Measurements from ENCODE around the gene DOCK2.
"Not testable (repeated sequence)": the region's sequence is repeated elsewhere in the genome, so short reads cannot be mapped to it uniquely, and the experiment has no call there.

Gene DOCK2

DNA sequence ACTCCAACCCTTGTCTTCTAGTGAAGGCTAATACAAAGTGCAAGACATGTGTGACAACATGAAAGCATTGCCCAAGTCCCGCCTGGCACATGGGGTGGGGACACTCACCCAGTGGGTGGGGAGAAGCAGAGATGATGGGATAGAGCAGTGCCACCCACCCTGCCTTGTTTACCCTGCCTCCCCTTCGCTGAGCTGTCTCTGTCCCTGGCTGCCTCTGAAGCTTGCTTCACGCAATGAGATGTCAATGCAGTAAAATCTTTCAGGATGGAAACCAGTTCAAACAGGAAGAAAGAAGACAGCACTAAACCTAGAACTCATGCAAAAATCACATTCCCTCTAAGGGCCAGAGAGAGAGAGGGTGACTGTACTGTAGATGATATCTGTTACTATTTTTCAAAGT, 195.2 kb downstream of the DOCK2 start:
- no peak for DNase-seq

DNA sequence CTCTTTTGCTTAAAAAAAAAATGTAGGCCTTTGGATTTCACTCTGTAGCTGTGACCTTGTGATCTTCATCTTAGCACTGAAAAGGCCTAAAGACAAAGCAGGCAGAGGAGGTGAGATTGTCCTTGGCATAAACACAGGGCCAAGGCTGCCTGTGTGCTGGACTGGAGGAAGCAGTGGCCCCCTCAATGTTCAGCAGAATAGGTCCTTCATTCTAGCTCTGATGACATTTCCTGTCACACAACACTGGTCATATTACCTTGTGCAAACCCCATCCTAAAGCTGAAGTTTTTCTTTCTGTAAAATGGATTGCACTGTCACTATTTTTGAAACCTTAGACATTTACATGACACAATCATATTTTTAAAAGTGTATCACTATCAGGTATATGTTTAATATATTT, 195.8 kb downstream of the DOCK2 start:
- no peak for DNase-seq

DNA sequence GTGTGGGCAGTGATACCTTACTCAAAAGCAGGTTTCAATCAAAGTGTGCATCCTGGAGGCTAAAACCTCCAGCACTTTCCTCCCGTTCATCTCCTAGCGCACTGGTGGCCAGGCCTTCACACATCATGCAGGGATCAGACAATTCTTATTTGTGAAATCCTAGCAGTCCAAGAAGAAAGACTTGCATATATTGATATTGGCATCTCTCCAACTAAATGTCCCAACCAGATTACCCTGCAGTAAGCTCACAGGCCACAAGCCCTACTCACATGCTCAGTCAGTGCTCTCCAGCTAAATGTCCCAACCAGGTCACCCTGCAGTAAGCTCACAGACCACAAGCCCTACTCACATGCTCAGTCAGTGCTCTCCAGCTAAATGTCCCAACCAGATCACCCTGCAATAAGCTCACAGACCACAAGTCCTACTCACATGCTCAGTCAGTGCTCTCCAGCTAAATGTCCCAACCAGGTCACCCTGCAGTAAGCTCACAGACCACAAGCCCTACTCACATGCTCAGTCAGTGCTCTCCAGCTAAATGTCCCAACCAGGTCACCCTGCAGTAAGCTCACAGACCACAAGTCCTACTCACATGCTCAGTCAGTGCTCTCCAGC, 196.7 kb downstream of the DOCK2 start:
- DNase-seq = not testable (repeated sequence)

DNA sequence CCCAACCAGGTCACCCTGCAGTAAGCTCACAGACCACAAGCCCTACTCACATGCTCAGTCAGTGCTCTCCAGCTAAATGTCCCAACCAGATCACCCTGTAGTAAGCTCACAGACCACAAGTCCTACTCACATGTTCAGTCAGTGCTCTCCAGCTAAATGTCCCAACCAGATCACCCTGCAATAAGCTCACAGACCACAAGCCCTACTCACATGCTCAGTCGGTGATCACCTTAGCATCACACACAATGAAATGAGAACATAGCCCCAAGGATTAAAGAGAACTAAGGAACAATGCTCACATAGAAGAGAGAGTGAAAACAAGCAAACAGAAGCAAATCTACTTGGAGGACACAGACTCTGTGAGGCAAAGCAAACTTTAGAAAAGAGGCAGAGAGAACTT, 197.5 kb downstream of the DOCK2 start:
- DNase-seq = not testable (repeated sequence)

DNA sequence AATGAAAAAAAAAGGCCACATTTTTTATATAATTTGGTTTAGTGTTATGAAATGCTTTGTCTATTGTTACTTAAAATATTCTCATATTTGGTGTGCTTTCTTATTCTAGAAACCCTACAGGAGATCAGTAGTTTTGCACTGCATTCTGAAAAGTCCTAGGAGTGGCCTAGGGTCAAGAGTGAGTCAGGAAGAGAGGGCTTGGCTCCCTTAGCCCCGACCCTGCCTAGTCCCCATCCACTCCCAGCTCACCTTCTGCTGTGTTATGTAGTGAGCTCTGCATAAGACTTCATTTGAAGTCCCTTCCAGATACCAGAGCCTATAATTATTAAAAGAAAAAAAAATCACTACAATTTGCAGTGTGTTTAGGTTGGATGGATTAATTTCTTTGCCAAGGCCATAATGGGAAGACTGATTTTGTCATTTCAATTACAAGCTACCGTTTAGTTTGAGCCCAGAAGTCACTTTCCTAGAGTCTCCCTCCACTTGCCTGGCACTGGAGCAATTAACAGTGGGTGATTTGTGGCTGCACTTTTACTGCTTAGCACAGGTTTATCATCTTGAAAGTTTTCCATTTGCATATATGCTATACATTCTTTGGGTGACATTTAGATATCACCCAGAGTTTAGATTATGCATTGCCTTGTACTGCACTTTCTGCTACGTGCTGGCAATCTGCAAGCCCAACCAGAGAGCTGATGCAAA, 199.9 kb downstream of the DOCK2 start:
- no peak for DNase-seq

DNA sequence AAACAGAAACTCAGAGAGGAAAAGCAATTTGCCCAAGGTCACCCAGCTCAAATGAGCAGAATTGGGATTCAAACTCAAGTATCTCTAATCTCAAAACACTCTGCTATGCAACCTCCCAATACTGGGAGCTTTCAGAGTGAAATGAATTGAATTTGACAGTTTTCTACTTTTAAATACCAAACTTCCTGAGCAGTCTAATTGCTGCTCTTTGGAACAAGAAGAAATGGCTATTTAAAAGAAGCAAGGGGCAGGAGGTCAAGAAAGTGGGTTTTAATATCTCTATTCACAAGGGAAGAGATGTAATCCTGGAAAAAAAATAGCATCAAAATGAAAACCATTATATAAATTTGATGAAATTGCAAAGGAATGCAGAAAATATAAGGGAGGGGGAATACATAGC, 200.6 kb downstream of the DOCK2 start:
- DNase-seq = no peak

DNA sequence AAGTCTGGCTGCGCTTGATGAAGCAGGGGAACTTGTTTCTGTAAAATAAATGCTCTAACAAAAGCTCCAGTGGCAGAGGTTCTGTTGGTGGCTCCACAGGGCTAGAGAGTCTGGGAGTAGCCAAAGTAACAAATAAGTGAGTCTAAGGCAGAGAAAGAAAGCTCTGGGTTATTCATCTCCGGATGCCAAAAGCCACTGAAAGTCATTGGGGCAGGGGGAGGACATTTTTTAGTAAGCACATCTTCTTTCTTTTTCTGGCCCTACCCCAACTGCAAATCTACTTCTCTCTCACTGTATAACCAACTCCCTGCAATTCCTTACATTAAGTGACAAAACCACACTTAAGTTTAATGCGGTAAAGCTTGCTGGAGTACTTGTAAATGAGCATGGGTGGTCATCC, 201.6 kb downstream of the DOCK2 start:
- DNase-seq = no peak

DNA sequence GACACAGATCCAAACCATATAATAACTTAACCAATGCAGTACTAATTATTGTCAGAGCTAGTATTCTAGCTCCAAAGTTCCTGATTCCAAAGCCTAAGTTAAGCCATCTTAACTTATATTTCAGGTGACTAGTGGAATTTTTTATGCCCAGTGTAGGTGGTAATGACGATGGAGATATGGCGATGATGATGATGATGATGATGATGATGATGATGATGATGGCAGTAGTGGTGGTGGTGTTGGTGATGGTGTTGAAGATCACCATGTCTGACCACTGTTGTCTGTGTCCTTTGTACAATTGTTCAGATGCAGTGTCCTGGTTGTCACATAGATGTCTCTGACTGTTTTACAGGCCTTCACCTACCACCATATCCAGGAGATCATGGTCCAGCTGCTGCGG, 203.3 kb downstream of the DOCK2 start:
- no peak for DNase-seq

DNA sequence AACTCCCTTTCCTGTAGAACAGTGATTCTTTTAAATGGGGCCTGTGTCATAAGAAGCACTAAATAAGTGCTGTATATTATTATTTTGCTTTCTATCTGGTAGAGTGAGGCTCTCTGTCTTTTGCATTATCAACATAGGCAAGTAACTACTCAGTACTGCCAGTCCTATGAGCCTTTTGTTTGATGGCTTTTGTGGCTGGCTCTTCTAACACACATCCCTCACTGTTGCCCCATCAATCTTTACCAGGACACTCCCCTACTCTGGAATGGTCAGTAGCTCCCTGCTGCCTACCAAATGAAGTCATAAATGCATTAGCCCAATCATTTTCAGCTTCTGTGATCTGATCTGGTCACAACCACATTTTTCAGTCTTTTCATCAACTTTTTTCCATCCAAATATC, 205.6 kb downstream of the DOCK2 start:
- no peak for DNase-seq

DNA sequence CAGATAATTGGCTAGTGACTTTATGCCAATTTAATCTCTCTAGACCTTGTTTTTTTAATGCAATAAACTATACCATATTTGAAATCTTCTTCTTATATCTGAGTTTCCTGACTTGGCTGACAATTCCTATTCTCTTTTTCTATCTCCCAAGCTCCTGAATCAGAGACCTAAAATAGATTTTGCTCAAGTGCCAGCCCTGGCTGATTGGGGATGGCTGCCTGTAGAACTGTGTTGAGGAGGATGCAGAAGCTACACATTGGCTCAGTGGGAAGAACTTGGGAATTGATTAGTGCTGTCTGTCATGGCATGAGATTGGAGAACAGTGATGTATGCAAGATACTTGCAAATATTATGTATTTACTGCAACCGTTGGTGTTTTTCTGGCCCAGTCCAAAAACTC, 210.4 kb downstream of the DOCK2 start:
- no peak for DNase-seq

DNA sequence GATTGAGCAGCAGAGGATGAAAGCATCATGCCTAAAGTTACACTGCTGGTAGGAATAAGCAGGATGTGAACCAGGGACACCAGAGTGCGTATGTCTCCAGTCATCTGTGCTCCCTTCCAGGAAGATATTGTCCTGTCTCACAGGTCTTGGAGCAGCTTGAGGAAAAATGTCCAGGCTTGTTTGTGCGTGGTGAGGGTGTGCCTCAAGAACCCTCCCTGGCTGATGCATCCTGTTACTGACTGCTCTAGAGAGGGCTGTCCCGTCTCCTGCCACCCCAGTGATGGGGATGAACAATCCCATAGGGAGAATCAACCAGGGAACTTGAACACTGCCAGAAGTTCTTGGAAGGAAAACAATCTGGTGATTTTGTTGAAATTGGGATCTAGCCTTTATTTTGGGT, 211.2 kb downstream of the DOCK2 start:
- DNase-seq = no peak

DNA sequence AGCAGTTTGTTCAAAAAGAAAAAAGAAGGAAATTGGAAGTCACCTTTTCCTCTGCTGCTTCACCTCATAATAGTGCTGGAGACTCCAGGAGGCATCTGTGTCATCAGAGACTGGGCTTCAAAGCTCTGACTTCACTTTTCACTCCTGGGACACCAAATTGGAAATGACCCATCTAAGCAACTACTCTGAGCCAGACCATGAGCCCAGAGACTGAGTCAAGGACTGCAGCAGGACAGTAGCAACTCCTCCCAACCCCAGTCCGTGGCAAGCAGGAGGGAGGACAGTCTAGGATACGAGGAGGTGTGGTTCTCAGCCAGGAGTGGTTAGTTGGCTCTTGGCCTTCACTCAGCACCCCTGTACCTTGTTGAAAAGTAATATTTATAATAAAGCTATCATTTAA, 211.7 kb downstream of the DOCK2 start:
- DNase-seq = no peak

DNA sequence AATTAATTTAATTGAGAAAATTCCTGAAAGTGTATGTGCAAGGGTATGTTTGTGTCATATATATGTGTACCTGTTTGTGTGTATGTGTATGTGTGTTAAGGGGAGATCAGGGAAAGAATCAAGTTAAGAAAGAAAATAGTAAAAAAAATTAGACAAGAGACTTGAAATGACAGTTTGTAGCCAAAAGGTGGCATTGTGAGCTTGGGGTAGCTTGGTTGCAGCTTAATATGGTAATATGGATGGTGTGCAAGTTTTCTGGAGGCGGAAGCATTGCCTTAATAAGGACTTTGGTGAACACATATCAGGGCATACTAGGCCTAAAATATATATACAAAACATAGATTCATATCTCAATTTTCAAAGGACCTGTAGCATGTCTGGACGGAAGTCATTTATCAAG, 213.3 kb downstream of the DOCK2 start:
- DNase-seq = no peak

DNA sequence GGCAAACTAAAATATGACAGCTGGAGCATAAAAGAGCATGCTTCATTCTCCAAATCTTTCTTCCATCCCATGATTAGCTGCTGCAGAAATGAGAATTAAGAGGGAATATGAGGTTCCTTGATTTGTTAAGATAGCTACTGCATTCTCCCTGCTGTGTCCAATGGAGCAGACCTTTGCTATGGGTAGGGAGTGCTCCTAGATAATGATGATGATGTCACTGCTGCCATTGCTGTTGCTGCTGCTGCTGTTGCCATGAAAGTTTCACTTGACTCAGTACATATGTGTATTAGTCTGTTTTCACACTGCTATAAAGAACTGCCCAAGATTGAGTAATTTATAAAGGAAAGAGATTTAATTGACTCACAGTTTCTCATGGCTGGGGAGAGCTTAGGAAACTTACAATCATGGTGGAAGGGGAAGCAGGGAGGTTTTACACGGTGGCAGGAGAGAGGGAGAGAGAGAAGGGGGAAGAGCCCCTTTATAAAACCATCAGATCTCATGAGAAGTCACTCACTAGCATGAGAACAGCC, 214.3 kb downstream of the DOCK2 start:
- DNase-seq = no peak

DNA sequence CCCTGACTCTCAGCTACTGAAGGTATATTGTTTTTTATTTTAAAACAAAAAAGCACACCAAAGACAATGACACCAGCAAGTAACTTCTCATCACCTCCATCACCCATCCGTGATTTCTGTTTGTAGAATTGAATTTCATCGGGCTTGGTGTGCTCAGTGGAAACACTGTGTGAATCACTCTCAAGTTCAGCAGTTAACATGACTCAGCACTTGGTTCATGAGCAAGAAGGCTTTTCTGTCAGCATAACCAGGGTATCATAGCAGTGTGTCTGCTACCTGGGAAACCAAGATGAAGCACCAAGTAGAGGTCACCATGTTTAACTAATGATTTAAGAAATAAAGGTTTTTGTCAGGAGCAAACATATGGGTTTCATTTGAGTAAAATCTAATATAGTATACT, 219.5 kb downstream of the DOCK2 start:
- no peak for DNase-seq

DNA sequence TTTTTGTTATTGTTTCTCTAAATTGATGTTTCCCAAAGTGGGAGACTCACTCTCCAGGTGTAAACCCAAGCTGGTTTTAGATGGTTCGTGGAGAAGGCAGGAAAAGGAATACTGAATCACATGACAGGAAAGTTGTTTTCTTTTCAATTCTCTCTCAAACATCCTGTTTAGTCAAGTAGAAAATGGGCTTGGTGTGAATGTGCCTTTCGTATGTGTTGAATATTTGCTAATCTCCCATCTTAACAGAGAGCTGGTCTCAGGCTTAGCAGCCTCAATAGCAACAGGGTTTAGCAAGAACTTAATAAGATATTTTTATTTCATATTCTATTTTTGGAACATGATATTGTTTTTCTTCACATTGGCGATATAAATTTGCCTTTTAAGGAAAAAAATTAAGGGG, 223.5 kb downstream of the DOCK2 start:
- no peak for DNase-seq

DNA sequence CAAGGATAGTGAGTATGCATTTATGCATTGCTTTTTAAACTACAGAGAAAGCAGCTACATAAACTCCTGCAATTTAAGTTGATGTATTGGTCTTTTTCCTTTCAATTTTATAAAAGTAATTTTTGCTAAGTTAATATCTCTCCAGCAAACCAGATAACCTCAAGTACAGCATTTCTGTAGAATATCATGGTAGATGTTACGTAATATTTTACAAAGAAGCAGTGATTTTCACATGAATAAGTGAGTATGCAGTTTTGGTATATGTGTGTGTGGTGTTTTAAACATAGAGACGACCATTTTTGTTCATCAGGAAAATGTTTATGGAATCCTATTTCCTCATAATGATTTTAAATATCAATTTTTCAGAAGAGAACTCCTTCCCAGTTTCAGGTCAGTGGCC, 224.4 kb downstream of the DOCK2 start:
- no peak for DNase-seq

DNA sequence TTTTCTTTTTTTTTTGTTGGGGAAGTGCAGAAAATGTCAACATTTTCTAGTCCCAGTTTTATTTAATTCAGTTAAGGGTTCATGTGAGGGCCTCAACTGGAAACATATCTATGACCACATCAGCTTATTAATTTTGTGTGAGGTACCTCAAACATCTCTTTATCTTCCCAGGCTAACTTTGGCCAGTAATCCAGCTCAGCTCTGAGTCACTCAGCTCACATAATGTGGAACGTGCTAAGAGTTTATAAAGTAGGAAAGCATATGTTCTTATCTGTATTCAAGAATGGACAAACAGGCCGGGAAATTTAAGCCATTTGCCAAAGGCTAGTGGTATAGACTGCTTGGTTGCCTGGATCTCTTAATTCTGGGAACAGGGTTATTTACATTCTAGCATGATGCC, 224.9 kb downstream of the DOCK2 start:
- DNase-seq = no peak

DNA sequence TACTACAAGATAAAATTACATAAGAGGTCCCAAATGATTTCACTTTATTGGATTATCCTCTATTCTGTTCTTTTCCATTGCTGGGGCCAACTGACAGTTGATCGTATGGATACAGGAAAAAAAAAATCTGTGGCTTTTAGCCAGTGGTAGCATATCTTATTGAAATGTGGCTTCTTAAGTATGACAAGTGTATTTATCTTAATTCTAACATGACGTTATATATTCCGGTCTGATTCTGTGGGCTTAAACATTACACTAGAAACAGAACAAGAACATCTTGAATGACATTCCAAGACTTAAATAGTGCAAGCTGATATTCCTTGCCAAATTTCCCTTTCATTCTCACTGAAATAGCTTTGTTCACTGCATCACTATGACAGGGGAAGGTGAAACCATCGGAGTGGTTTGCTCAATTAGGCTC, 225.3 kb downstream of the DOCK2 start:
- no peak for DNase-seq

DNA sequence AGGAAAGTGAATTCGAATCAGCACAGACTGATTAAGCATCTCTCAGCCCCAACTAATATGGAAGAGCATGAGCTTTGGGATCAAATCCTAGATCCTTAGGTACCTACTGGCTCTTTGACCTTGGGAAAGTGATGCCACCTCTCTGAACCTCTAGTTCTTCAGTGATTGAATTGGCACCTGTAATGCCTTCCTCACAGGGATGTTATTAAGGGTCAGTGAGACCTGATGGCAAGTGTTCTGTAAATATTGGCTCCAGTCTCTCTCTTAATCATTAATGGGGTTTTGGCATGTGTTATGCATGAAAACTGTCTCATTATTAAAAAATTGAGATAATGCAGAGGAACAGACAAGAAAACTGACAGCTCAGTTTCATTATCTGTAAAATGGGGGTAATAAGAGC, 227.4 kb downstream of the DOCK2 start:
- DNase-seq = no peak

DNA sequence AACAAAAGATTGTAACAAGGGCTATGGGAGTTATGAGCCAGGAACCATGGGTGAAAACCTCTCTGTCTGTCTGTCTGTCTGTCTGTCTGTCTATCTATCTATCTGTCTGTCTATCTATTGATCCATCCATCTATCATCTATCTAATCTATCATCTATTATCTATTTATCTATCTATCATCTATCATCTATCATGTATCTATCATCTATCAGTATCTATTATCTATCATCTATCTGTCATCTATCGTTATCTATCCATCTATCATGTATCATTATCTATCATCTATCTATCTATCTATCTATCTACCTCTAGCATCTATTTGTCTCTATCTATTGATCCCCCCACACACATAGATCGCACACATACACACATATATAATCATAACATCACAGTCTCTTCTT, 230.3 kb downstream of the DOCK2 start:
- DNase-seq = no peak

DNA sequence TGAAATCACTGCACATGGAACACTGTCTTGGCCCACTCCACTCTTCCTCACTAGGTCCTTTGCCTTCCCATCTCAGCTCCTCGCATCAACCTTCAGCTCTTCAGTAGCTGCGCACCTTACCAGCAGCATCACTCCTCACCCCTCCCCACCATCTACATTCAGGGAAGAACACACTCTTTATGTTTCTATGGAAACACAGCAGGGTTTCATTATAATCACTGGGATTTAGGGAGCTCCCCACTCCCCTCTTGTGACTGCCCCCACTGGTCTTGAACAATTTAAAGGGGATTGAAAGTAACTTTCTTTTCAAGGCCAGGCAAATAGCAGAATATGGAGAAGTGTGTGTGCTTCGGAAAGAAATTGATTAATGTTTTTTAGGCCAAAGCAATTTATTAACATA, 232.0 kb downstream of the DOCK2 start:
- no peak for DNase-seq

DNA sequence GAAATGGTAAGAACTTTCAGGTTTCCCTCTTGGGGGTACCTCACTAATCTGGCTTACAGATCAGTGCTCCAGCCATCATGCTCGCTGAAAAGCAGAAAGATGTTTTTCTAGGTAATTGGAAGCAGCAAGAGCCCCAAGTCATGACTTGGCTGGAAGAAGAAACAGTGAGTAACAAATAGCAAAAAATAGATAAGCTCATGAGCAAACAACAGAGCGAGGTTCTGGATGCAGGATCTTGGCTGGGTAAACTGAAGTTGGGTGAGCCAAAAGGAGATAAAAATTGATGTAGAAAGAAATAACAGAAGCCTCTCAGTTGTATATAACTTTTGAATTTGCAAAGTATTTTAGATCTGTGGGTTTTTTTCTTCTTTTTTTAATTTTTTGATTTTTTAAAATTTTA, 233.1 kb downstream of the DOCK2 start:
- no peak for DNase-seq

DNA sequence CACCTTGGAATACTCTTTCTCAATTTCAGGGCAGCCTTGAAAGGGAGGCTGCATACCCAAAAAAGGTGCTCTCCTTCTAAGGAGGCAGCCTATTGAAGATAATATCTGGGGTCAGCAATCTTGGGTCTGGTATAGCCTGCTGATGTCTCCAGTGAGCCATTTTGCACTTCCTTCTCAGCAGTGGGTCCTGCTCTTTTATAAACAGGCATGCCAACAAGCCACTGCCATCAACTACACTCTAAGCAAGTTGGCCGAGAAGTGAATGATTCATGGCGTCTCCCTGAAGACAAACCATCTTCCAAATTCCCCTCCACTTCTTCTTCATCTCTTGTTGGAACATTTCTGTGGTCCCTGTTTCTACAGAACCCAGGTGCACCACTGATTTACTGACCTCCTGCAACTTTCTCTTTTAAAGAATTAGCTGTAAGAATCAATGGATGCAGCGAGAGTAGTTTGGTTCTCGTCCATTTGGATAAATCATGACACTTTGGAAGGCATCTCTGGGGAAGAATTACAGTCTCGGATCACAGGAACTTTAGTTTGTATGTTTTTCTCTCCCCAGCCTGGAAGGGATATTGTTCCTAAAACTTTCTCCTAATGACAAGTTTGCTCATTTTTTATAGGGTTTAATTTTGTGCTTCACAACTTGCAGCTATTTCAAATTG, 234.9 kb downstream of the DOCK2 start:
- no peak for DNase-seq
